HG03457 (cell line): ENCODE data around the gene MPRIP.
"Not testable (repeated sequence)": the region's sequence is repeated elsewhere in the genome, so short reads cannot be mapped to it uniquely, and the experiment has no call there.

ENCODE experiments used
- ATAC-seq: cut with Tn5 transposase; IDR thresholded peaks from one replicate; pipeline ENCODE4 v1.9.1; 2021; ENCODE audit warnings: moderate number of reproducible peaks; ENCODE audit not compliant: unreplicated experiment

The MPRIP gene

GRCh38 chr17:17013828-17014747 is 28.2 kb upstream of the MPRIP start:
- not testable (repeated sequence) for ATAC-seq

GRCh38 chr17:17014748-17015124 is 27.5 kb upstream of the MPRIP start:
- not testable (repeated sequence) for ATAC-seq

GRCh38 chr17:17015230-17015629 is 27.0 kb upstream of the MPRIP start:
- ATAC-seq, result no peak

- ATAC-seq, result not testable (repeated sequence)
Measured at GRCh38 chr17:17016199-17017197, 25.8 kb upstream of the MPRIP start.

- ATAC-seq, result no peak
Measured at GRCh38 chr17:17017343-17018014, 24.8 kb upstream of the MPRIP start.

- no peak for ATAC-seq
Measured at GRCh38 chr17:17018021-17018441, 24.2 kb upstream of the MPRIP start.

- ATAC-seq, result no peak
Measured at GRCh38 chr17:17018612-17019429, 23.4 kb upstream of the MPRIP start.

- ATAC-seq, result no peak
Measured at GRCh38 chr17:17019430-17019762, 22.9 kb upstream of the MPRIP start.

GRCh38 chr17:17019891-17020456 is 22.3 kb upstream of the MPRIP start:
- ATAC-seq, result no peak

- ATAC-seq, result no peak
Measured at GRCh38 chr17:17020821-17021193, 21.4 kb upstream of the MPRIP start.

GRCh38 chr17:17021194-17021863 is 20.9 kb upstream of the MPRIP start:
- ATAC-seq, result no peak

- ATAC-seq, result no peak
Measured at GRCh38 chr17:17022011-17022410, 20.2 kb upstream of the MPRIP start.

GRCh38 chr17:17022456-17022855 is 19.8 kb upstream of the MPRIP start:
- no peak for ATAC-seq

GRCh38 chr17:17024778-17025300 is 17.4 kb upstream of the MPRIP start:
- no peak for ATAC-seq

- no peak for ATAC-seq
Measured at GRCh38 chr17:17025621-17026020, 16.6 kb upstream of the MPRIP start.

GRCh38 chr17:17026163-17026562 is 16.1 kb upstream of the MPRIP start:
- no peak for ATAC-seq

- ATAC-seq, result no peak
Measured at GRCh38 chr17:17027442-17028058, 14.7 kb upstream of the MPRIP start.

- ATAC-seq, result no peak
Measured at GRCh38 chr17:17028059-17028877, 14.0 kb upstream of the MPRIP start.
